Activated effector memory CD4-positive, alpha-beta T cell treated with Interleukin-2 at 50 U/mL for 16 hours (primary cell): ENCODE results near the gene ACAP2.
"Not testable (repeated sequence)": the region's sequence is repeated elsewhere in the genome, so short reads cannot be mapped to it uniquely, and the experiment has no call there.

Source experiments
- DNase-seq: peaks from one replicate; pipeline ENCODE4 v3.0.0-alpha.2; 2020

Gene ACAP2

GRCh38 chr3:195240939-195241338 lies 201.9 kb downstream of the ACAP2 start:
- no peak for DNase-seq

GRCh38 chr3:195240171-195240701 lies 202.6 kb downstream of the ACAP2 start:
- DNase-seq = no peak

GRCh38 chr3:195239121-195239520 lies 203.7 kb downstream of the ACAP2 start:
- DNase-seq = no peak

- no peak for DNase-seq
Observed at GRCh38 chr3:195238586-195239118, 204.2 kb downstream of the ACAP2 start.

GRCh38 chr3:195238081-195238571 lies 204.7 kb downstream of the ACAP2 start:
- DNase-seq = no peak

GRCh38 chr3:195236801-195237570 lies 205.8 kb downstream of the ACAP2 start:
- DNase-seq = no peak

- DNase-seq = no peak
Observed at GRCh38 chr3:195236076-195236798, 206.6 kb downstream of the ACAP2 start.

GRCh38 chr3:195230244-195230643 lies 212.6 kb downstream of the ACAP2 start:
- no peak for DNase-seq

GRCh38 chr3:195228886-195229285 lies 213.9 kb downstream of the ACAP2 start:
- not testable (repeated sequence) for DNase-seq

- no peak for DNase-seq
Observed at GRCh38 chr3:195227871-195228270, 214.9 kb downstream of the ACAP2 start.

- DNase-seq = no peak
Observed at GRCh38 chr3:195226900-195227447, 215.8 kb downstream of the ACAP2 start.

GRCh38 chr3:195226445-195226844 lies 216.4 kb downstream of the ACAP2 start:
- DNase-seq = no peak

GRCh38 chr3:195224980-195225580 lies 217.7 kb downstream of the ACAP2 start:
- no peak for DNase-seq
